Measurements from ENCODE around the gene ORAI1. TPM values are rescaled to one million over a fixed set of nuclear protein-coding genes. Genes with fewer than 3 reads are reported as not detected.
"Not testable (repeated sequence)": the region's sequence is repeated elsewhere in the genome, so short reads cannot be mapped to it uniquely, and the experiment has no call there.

ORAI1 gene
- total RNA-seq, 1 donor from 2014 or later = 13.7 TPM

- no peak for TF ChIP-seq CTCF (conservative IDR thresholded peaks at IDR 0.05)
- Mint-ChIP-seq H3K4me3 (peak overlapping the region; percentile 62), H3K27ac (ENCODE audit: unreplicated experiment) (peak overlapping the region; percentile 83), H3K36me3 (ENCODE audit: low read depth) (no peaks in the 10 kb centered on the region), H3K27me3 (ENCODE audit: low read depth) (no peaks in the 10 kb centered on the region), H3K4me1 (peaks cover 48% of the 10 kb centered on the region), H3K9me3 (no peaks in the 10 kb centered on the region)
- DNase-seq (ENCODE audit: low read depth, low spot score) = no peak
Measured at GRCh38 chr12:121632069-121632970, 6.0 kb downstream of the ORAI1 start.

- not testable (repeated sequence) for H3K4me3 Mint-ChIP-seq; H3K27me3 Mint-ChIP-seq (ENCODE audit: low read depth); H3K27ac Mint-ChIP-seq (ENCODE audit: unreplicated experiment); H3K36me3 Mint-ChIP-seq (ENCODE audit: low read depth); H3K9me3 Mint-ChIP-seq; DNase-seq (ENCODE audit: low read depth, low spot score)
- peaks cover 33% of the 10 kb centered on the region for H3K4me1 Mint-ChIP-seq
Measured at GRCh38 chr12:121633833-121634196, 7.5 kb downstream of the ORAI1 start.

GRCh38 chr12:121634836-121635235 is 8.5 kb downstream of the ORAI1 start:
- peak overlapping the region; percentile 19 for H3K27ac Mint-ChIP-seq (ENCODE audit: unreplicated experiment)
- no peaks in the 10 kb centered on the region for H3K36me3 Mint-ChIP-seq (ENCODE audit: low read depth)
- peaks cover 25% of the 10 kb centered on the region for H3K4me1 Mint-ChIP-seq
- TF ChIP-seq CTCF (conservative IDR thresholded peaks at IDR 0.05) = no peak
- H3K4me3 Mint-ChIP-seq = peak overlapping the region; percentile 38
- DNase-seq (ENCODE audit: low read depth, low spot score) = no peak
- no peaks in the 10 kb centered on the region for H3K9me3 Mint-ChIP-seq
- H3K27me3 Mint-ChIP-seq (ENCODE audit: low read depth) = no peaks in the 10 kb centered on the region

GRCh38 chr12:121637231-121637914 is 11.0 kb downstream of the ORAI1 start:
- TF ChIP-seq CTCF (conservative IDR thresholded peaks at IDR 0.05) = no peak
- Mint-ChIP-seq H3K36me3 (ENCODE audit: low read depth) (no peaks in the 10 kb centered on the region), H3K9me3 (no peaks in the 10 kb centered on the region), H3K4me3 (no peak overlapping the region), H3K4me1 (peaks cover 10% of the 10 kb centered on the region), H3K27me3 (ENCODE audit: low read depth) (no peaks in the 10 kb centered on the region), H3K27ac (ENCODE audit: unreplicated experiment) (no peak overlapping the region)
- DNase-seq (ENCODE audit: low read depth, low spot score) = no peak

- H3K9me3 Mint-ChIP-seq = no peaks in the 10 kb centered on the region
- H3K4me1 Mint-ChIP-seq = no peaks in the 10 kb centered on the region
- no peak overlapping the region for H3K4me3 Mint-ChIP-seq
- TF ChIP-seq CTCF (conservative IDR thresholded peaks at IDR 0.05) = no peak
- H3K27ac Mint-ChIP-seq (ENCODE audit: unreplicated experiment) = no peak overlapping the region
- no peaks in the 10 kb centered on the region for H3K27me3 Mint-ChIP-seq (ENCODE audit: low read depth)
- H3K36me3 Mint-ChIP-seq (ENCODE audit: low read depth) = no peaks in the 10 kb centered on the region
- no peak for DNase-seq (ENCODE audit: low read depth, low spot score)
Measured at GRCh38 chr12:121638298-121639202, 12.2 kb downstream of the ORAI1 start.
